ENCODE data around the gene REV3L.

- TF ChIP-seq POLR2A (IDR thresholded peaks at IDR 0.05; ENCODE audit: extremely low read depth, insufficient read length) (no peak), CTCF (IDR thresholded peaks at IDR 0.05; ENCODE audit: low read depth, low read length) (no peak), MYC (IDR thresholded peaks at IDR 0.05; ENCODE audit: low read depth, low read length) (no peak)
- TF ChIP-seq, protein P1, sequence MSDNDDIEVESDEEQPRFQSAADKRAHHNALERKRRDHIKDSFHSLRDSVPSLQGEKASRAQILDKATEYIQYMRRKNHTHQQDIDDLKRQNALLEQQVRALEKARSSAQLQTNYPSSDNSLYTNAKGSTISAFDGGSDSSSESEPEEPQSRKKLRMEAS (IDR thresholded peaks at IDR 0.05; ENCODE audit: low read depth, low read length) = no peak
Observed at GRCh38 chr6:111357705-111358104, 125.3 kb downstream of the REV3L start.
